Parathyroid adenoma (tissue), 2 donors: ENCODE measurements around the gene PIP5K1C.

Experiments used
- H2AFZ ChIP-seq: fragments of 300-600 bp; sonication (generic); one replicate; pipeline ENCODE4 v1.7.0; 2017; ENCODE audit warnings: antibody characterized with exemption, mild to moderate bottlenecking
- H3K27ac ChIP-seq: fragments of 300-600 bp; sonication (generic); one replicate; pipeline ENCODE4 v1.7.0; 2017
- H3K27me3 ChIP-seq: fragments of 300-600 bp; sonication (generic); one replicate; pipeline ENCODE4 v1.7.0; 2017; ENCODE audit warnings: low read length; ENCODE audit not compliant: control insufficient read depth, insufficient read depth
- H3K36me3 ChIP-seq: fragments of 300-600 bp; sonication (generic); one replicate; pipeline ENCODE4 v1.7.0; 2017; ENCODE audit warnings: low read length; ENCODE audit not compliant: control insufficient read depth, insufficient read depth
- H3K4me1 ChIP-seq: fragments of 300-600 bp; sonication (generic); one replicate; pipeline ENCODE4 v1.7.0; 2017; ENCODE audit warnings: control low read depth
- H3K4me2 ChIP-seq: fragments of 300-600 bp; sonication (generic); one replicate; pipeline ENCODE4 v1.7.0; 2017; ENCODE audit warnings: low read length
- H3K4me3 ChIP-seq: fragments of 300-600 bp; sonication (generic); one replicate; pipeline ENCODE4 v1.7.0; 2017; ENCODE audit warnings: low read depth, low read length
- H3K79me2 ChIP-seq: fragments of 300-600 bp; sonication (generic); one replicate; pipeline ENCODE4 v1.7.0; 2017; ENCODE audit warnings: control low read depth
- H3K9ac ChIP-seq: fragments of 300-600 bp; sonication (generic); one replicate; pipeline ENCODE4 v1.7.0; 2017; ENCODE audit warnings: mild to moderate bottlenecking
- H3K9me3 ChIP-seq: fragments of 300-600 bp; sonication (generic); one replicate; pipeline ENCODE4 v1.7.0; 2017; ENCODE audit warnings: low read length; ENCODE audit not compliant: control insufficient read depth
- TF ChIP-seq, protein P1 (sequence below): fragments of 300-600 bp; sonication (generic); IDR thresholded peaks from one replicate; pipeline ENCODE4 v1.7.0; 2017; ENCODE audit warnings: antibody characterized with exemption, mild to moderate bottlenecking
- donor health status: primary hyperparathyroidism.

PIP5K1C gene

DNA sequence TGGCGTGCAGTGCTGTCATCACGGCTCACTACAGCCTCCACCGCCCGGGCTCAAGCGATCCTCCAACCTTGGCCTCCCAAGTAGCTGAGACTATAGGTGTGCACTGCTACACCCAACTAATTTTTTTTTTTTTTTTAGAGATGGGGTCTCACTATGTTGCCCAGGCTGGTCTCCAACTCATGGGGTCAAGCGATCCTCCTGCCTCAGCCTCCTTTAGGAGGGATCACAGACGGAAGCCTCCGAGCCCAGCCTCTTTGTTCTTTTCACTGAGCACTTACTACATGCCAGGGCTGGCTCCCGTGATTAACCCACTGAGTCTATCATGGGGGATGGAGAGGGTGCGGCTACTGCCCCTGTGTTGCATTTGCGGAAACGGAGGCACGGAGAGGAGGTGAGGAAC, 60.8 kb downstream of the PIP5K1C start:
- Histone ChIP-seq H2AFZ (no peak overlapping the region), H3K4me3 (no peak overlapping the region), H3K9me3 (no peaks in the 10 kb centered on the region), H3K4me2 (no peak overlapping the region), H3K79me2 (no peaks in the 10 kb centered on the region), H3K27me3 (no peaks in the 10 kb centered on the region), H3K4me1 (no peaks in the 10 kb centered on the region), H3K9ac (no peak overlapping the region), H3K27ac (no peak overlapping the region), H3K36me3 (no peaks in the 10 kb centered on the region)
- TF ChIP-seq, protein P1, sequence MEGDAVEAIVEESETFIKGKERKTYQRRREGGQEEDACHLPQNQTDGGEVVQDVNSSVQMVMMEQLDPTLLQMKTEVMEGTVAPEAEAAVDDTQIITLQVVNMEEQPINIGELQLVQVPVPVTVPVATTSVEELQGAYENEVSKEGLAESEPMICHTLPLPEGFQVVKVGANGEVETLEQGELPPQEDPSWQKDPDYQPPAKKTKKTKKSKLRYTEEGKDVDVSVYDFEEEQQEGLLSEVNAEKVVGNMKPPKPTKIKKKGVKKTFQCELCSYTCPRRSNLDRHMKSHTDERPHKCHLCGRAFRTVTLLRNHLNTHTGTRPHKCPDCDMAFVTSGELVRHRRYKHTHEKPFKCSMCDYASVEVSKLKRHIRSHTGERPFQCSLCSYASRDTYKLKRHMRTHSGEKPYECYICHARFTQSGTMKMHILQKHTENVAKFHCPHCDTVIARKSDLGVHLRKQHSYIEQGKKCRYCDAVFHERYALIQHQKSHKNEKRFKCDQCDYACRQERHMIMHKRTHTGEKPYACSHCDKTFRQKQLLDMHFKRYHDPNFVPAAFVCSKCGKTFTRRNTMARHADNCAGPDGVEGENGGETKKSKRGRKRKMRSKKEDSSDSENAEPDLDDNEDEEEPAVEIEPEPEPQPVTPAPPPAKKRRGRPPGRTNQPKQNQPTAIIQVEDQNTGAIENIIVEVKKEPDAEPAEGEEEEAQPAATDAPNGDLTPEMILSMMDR: no peak

DNA sequence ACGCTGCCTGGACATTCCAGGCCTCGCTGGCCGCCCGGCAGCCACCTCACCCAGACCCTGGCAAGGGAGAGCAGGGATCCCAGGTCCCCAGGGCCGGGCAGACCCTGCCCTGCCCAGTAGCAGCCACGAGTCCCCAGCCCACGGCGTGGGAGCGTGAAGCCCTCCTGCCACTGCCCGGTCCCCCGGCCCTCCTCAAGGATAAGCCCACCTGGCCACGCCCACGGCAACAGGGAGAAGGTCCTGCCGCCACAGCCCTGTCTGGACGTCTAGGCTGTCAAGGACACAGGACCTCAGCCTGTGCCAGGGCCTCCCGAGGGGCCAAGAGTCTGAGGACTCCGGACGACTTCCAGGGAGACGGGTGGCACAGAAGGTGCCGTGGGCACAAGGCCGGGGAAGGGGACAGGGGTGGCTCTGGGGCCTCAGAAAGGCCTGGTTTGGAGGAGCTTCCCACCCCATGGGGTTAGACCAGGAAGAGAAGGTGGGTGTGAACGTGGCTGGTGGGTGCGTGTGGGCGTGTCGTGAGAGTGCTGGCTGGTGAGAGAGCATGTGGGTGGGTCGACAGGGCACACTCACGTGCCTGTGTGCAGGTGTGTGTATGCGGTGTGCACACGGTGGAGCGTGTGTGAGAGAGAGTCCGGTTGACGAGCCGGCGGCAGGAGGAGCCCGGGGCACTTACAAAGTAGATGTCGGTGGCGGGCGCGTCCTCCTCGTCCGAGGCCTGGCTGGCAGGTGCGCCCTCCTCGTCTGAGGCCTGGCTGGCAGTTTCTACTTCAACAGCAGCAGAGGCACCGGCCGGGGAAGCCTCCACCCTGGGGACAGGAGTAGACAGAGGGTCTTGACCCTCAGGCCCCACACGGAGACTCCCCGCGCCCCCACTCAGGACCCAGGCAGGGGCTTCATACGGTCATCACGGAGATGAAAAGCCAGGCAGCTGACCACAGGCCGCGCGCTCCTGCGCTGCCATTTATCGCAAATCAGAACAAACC, 61.8 kb downstream of the PIP5K1C start:
- Histone ChIP-seq H3K36me3 (no peaks in the 10 kb centered on the region), H2AFZ (no peak overlapping the region), H3K9me3 (no peaks in the 10 kb centered on the region), H3K27me3 (no peaks in the 10 kb centered on the region), H3K4me2 (no peak overlapping the region), H3K4me3 (no peak overlapping the region), H3K9ac (no peak overlapping the region), H3K79me2 (no peaks in the 10 kb centered on the region), H3K27ac (no peak overlapping the region), H3K4me1 (no peaks in the 10 kb centered on the region)
- TF ChIP-seq, protein P1: no peak

GRCh38 chr19:3637621-3638020, 62.6 kb downstream of the PIP5K1C start:
- Histone ChIP-seq H3K9me3 (no peaks in the 10 kb centered on the region), H2AFZ (no peak overlapping the region), H3K4me1 (no peaks in the 10 kb centered on the region), H3K27me3 (no peaks in the 10 kb centered on the region), H3K79me2 (no peaks in the 10 kb centered on the region), H3K9ac (no peak overlapping the region), H3K27ac (no peak overlapping the region), H3K4me2 (no peak overlapping the region), H3K36me3 (no peaks in the 10 kb centered on the region), H3K4me3 (no peak overlapping the region)
- TF ChIP-seq, protein P1: no peak

- Histone ChIP-seq H3K4me2 (no peak overlapping the region), H3K4me1 (no peaks in the 10 kb centered on the region), H3K79me2 (no peaks in the 10 kb centered on the region), H3K9ac (no peak overlapping the region), H3K36me3 (no peaks in the 10 kb centered on the region), H3K9me3 (no peaks in the 10 kb centered on the region), H3K27ac (no peak overlapping the region), H3K4me3 (no peak overlapping the region), H2AFZ (no peak overlapping the region), H3K27me3 (no peaks in the 10 kb centered on the region)
- TF ChIP-seq, protein P1: no peak
Measured at GRCh38 chr19:3636962-3637361, 63.3 kb downstream of the PIP5K1C start.
